Astrocyte (in vitro differentiated cells and primary cell): ENCODE data around the gene NGB. TPM values are rescaled to one million over a fixed set of nuclear protein-coding genes. Genes with fewer than 3 reads are reported as not detected.

Source experiments
- DNase-seq: peaks from one replicate; pipeline ENCODE4 v3.0.0-alpha.2; 2010; ENCODE audit warnings: low read depth
- FAIRE-seq: peaks from 2 replicates; lab custom pipeline; 2011; peaks lifted over from hg19 to GRCh38; lab: Jason Lieb, UNC
- H2AFZ ChIP-seq: 2 replicates; pipeline ENCODE4 v1.6.0; 2012; ENCODE audit warnings: low read depth, low read length, inconsistent platforms
- H3K27ac ChIP-seq: 2 replicates; pipeline ENCODE4 v1.5.1; 2011; ENCODE audit warnings: low read depth, low read length, inconsistent platforms
- H3K27me3 ChIP-seq: 2 replicates; pipeline ENCODE4 v1.6.0; 2011; ENCODE audit warnings: low read length, inconsistent platforms; ENCODE audit not compliant: insufficient read depth
- H3K36me3 ChIP-seq: 2 replicates; pipeline ENCODE4 v1.5.1; 2011; ENCODE audit warnings: low read length, inconsistent platforms; ENCODE audit not compliant: insufficient read depth
- H3K4me1 ChIP-seq: 2 replicates; pipeline ENCODE4 v1.5.1; 2011; ENCODE audit warnings: low read length, inconsistent platforms; ENCODE audit not compliant: insufficient read depth
- H3K4me2 ChIP-seq: 2 replicates; pipeline ENCODE4 v1.6.0; 2012; ENCODE audit warnings: low read length, inconsistent platforms
- H3K4me3 ChIP-seq: 2 replicates; pipeline ENCODE4 v1.5.1; 2011; ENCODE audit warnings: low read depth, mild to moderate bottlenecking, low read length, inconsistent platforms; ENCODE audit not compliant: insufficient read depth
- H3K79me2 ChIP-seq: 2 replicates; pipeline ENCODE4 v1.6.0; 2012; ENCODE audit warnings: mild to moderate bottlenecking, low read length, inconsistent platforms; ENCODE audit not compliant: insufficient read depth
- H3K9ac ChIP-seq: 2 replicates; pipeline ENCODE4 v1.6.0; 2012; ENCODE audit warnings: mild to moderate bottlenecking, low read length, inconsistent platforms
- H3K9me3 ChIP-seq: 2 replicates; pipeline ENCODE4 v1.5.1; 2012; ENCODE audit warnings: low read depth, mild to moderate bottlenecking, low read length, inconsistent platforms; ENCODE audit not compliant: insufficient read depth
- H4K20me1 ChIP-seq: 2 replicates; pipeline ENCODE4 v1.6.0; 2012; ENCODE audit warnings: low read length, inconsistent platforms; ENCODE audit not compliant: insufficient read depth
- H3K27ac Mint-ChIP-seq: one replicate; pipeline ENCODE4 v1.8.0; 2021; ENCODE audit warnings: mild to moderate bottlenecking, mixed read lengths; ENCODE audit not compliant: unreplicated experiment
- H3K27me3 Mint-ChIP-seq: one replicate; pipeline ENCODE4 v1.8.0; 2021; ENCODE audit warnings: low read depth, mixed read lengths; ENCODE audit not compliant: unreplicated experiment
- H3K36me3 Mint-ChIP-seq: one replicate; pipeline ENCODE4 v1.8.0; 2021; ENCODE audit warnings: low read depth, mixed read lengths; ENCODE audit not compliant: unreplicated experiment
- H3K4me1 Mint-ChIP-seq: one replicate; pipeline ENCODE4 v1.8.0; 2021; ENCODE audit warnings: low read depth, mixed read lengths; ENCODE audit not compliant: unreplicated experiment
- H3K4me3 Mint-ChIP-seq: one replicate; pipeline ENCODE4 v1.8.0; 2021; ENCODE audit warnings: mild to moderate bottlenecking, moderate library complexity, mixed read lengths; ENCODE audit not compliant: unreplicated experiment
- H3K9me3 Mint-ChIP-seq: one replicate; pipeline ENCODE4 v1.8.0; 2021; ENCODE audit warnings: mild to moderate bottlenecking, mixed read lengths; ENCODE audit not compliant: unreplicated experiment
- CTCF ChIP-seq: IDR thresholded peaks from 2 replicates; pipeline ENCODE4 v1.5.1; 2011; ENCODE audit warnings: low read depth, mild to moderate bottlenecking, inconsistent platforms, low read length, moderate library complexity; ENCODE audit not compliant: insufficient read depth
- EZH2 ChIP-seq: IDR thresholded peaks from 2 replicates; pipeline ENCODE4 v1.6.1; 2012; ENCODE audit warnings: mild to moderate bottlenecking, low read length, inconsistent platforms; ENCODE audit not compliant: insufficient read depth
- total RNA-seq: library from RNA; stranded (reverse); gene quantifications from 2 replicates; pipeline ENCODE4 v1.2.1, GENCODE V29; 2021

The NGB gene
- total RNA-seq, 1 donor from 2014 or later, result not detected

- no peaks in the 10 kb centered on the region for H3K27me3 Mint-ChIP-seq
- Histone ChIP-seq H3K27me3 (no peaks in the 10 kb centered on the region), H3K9me3 (no peaks in the 10 kb centered on the region), H2AFZ (no peak overlapping the region), H3K36me3 (peaks cover 6% of the 10 kb centered on the region), H3K4me3 (no peak overlapping the region), H3K79me2 (no peaks in the 10 kb centered on the region), H3K9ac (no peak overlapping the region), H3K4me1 (peaks cover 38% of the 10 kb centered on the region), H4K20me1 (no peaks in the 10 kb centered on the region), H3K4me2 (no peak overlapping the region), H3K27ac (no peak overlapping the region)
- peaks cover 25% of the 10 kb centered on the region for H3K4me1 Mint-ChIP-seq
- DNase-seq (no peak), FAIRE-seq (no peak)
- no peak overlapping the region for H3K4me3 Mint-ChIP-seq
- no peak overlapping the region for H3K27ac Mint-ChIP-seq
- no peaks in the 10 kb centered on the region for H3K9me3 Mint-ChIP-seq
- TF ChIP-seq EZH2, result no peak
- TF ChIP-seq CTCF, result no peak
- H3K36me3 Mint-ChIP-seq, result peaks cover 17% of the 10 kb centered on the region
These were observed 28.8 kb upstream of the NGB start for GRCh38 chr14:77299771-77300170.

- Mint-ChIP-seq H3K36me3 (peaks cover 17% of the 10 kb centered on the region), H3K27me3 (no peaks in the 10 kb centered on the region), H3K27ac (no peak overlapping the region), H3K9me3 (no peaks in the 10 kb centered on the region), H3K4me3 (no peak overlapping the region), H3K4me1 (peaks cover 3% of the 10 kb centered on the region)
- no peak overlapping the region for H3K4me3 ChIP-seq
- no peaks in the 10 kb centered on the region for H3K79me2 ChIP-seq
- H3K9ac ChIP-seq, result no peak overlapping the region
- no peaks in the 10 kb centered on the region for H3K27me3 ChIP-seq
- H2AFZ ChIP-seq, result no peak overlapping the region
- H3K27ac ChIP-seq, result no peak overlapping the region
- H3K9me3 ChIP-seq, result no peaks in the 10 kb centered on the region
- no peak overlapping the region for H3K4me2 ChIP-seq
- H3K4me1 ChIP-seq, result peaks cover 9% of the 10 kb centered on the region
- FAIRE-seq (no peak), DNase-seq (no peak)
- TF ChIP-seq EZH2 (no peak), CTCF (no peak)
- no peaks in the 10 kb centered on the region for H4K20me1 ChIP-seq
- H3K36me3 ChIP-seq, result peaks cover 6% of the 10 kb centered on the region
These were observed 25.9 kb upstream of the NGB start for GRCh38 chr14:77296906-77297305.

- Mint-ChIP-seq H3K4me3 (no peak overlapping the region), H3K27ac (no peak overlapping the region), H3K27me3 (no peaks in the 10 kb centered on the region), H3K4me1 (peaks cover under 1% of the 10 kb centered on the region), H3K9me3 (no peaks in the 10 kb centered on the region), H3K36me3 (peaks cover 17% of the 10 kb centered on the region)
- H3K4me3 ChIP-seq, result no peak overlapping the region
- H4K20me1 ChIP-seq, result no peaks in the 10 kb centered on the region
- no peak for TF ChIP-seq EZH2
- no peak for TF ChIP-seq CTCF
- peaks cover 6% of the 10 kb centered on the region for H3K36me3 ChIP-seq
- H3K4me2 ChIP-seq, result no peak overlapping the region
- H3K27ac ChIP-seq, result no peak overlapping the region
- H3K9me3 ChIP-seq, result no peaks in the 10 kb centered on the region
- H3K9ac ChIP-seq, result no peak overlapping the region
- H3K4me1 ChIP-seq, result peaks cover 2% of the 10 kb centered on the region
- FAIRE-seq (no peak), DNase-seq (no peak)
- no peaks in the 10 kb centered on the region for H3K27me3 ChIP-seq
- H2AFZ ChIP-seq, result no peak overlapping the region
- no peaks in the 10 kb centered on the region for H3K79me2 ChIP-seq
These were observed 25.1 kb upstream of the NGB start for GRCh38 chr14:77296155-77296554.
